IPS-NIHi7 (cell line): ENCODE measurements around the gene MPV17.
"Not testable (repeated sequence)": the region's sequence is repeated elsewhere in the genome, so short reads cannot be mapped to it uniquely, and the experiment has no call there.

Experiments used
- DNase-seq: peaks from one replicate; pipeline ENCODE4 v3.0.0; 2012; ENCODE audit warnings: mixed read lengths; ENCODE audit errors: extremely low spot score

Gene MPV17

GRCh38 chr2:27298391-27299080, 24.4 kb downstream of the MPV17 start:
- no peak for DNase-seq

- no peak for DNase-seq
Measured at GRCh38 chr2:27297195-27297594, 25.7 kb downstream of the MPV17 start.

GRCh38 chr2:27296481-27296880, 26.4 kb downstream of the MPV17 start:
- no peak for DNase-seq

GRCh38 chr2:27294928-27295327, 28.0 kb downstream of the MPV17 start:
- no peak for DNase-seq

- DNase-seq: peak; percentile 75
Measured at GRCh38 chr2:27291865-27292264, 31.0 kb downstream of the MPV17 start.

GRCh38 chr2:27290549-27290948, 32.3 kb downstream of the MPV17 start:
- DNase-seq: no peak

- no peak for DNase-seq
Measured at GRCh38 chr2:27288610-27289009, 34.3 kb downstream of the MPV17 start.

GRCh38 chr2:27285481-27285880, 37.4 kb downstream of the MPV17 start:
- DNase-seq: no peak

- DNase-seq: no peak
Measured at GRCh38 chr2:27284996-27285395, 37.9 kb downstream of the MPV17 start.

- DNase-seq: peak; percentile 60
Measured at GRCh38 chr2:27282892-27283291, 40.0 kb downstream of the MPV17 start.

- DNase-seq: no peak
Measured at GRCh38 chr2:27281855-27282559, 40.9 kb downstream of the MPV17 start, which contains the start of gene TRIM54. Gene TRIM54, plus strand, starts transcription at chr2:27282429. Its CDS starts 303 bp downstream, at chr2:27282732.

GRCh38 chr2:27281442-27281841, 41.5 kb downstream of the MPV17 start:
- no peak for DNase-seq

GRCh38 chr2:27280826-27281225, 42.1 kb downstream of the MPV17 start:
- no peak for DNase-seq

- no peak for DNase-seq
Measured at GRCh38 chr2:27278010-27278409, 44.9 kb downstream of the MPV17 start.

GRCh38 chr2:27275211-27276150, 47.4 kb downstream of the MPV17 start, which contains the start of gene DNAJC5G:
Gene DNAJC5G, plus strand, starts transcription at chr2:27275433. Its CDS starts 1,296 bp downstream, at chr2:27276729.
- DNase-seq: no peak

- DNase-seq: not testable (repeated sequence)
Measured at GRCh38 chr2:27272537-27273522, 50.1 kb downstream of the MPV17 start.

GRCh38 chr2:27271631-27272340, 51.1 kb downstream of the MPV17 start:
- no peak for DNase-seq

GRCh38 chr2:27270670-27271069, 52.2 kb downstream of the MPV17 start:
- no peak for DNase-seq

- no peak for DNase-seq
Measured at GRCh38 chr2:27270131-27270530, 52.8 kb downstream of the MPV17 start.

- not testable (repeated sequence) for DNase-seq
Measured at GRCh38 chr2:27268296-27268695, 54.6 kb downstream of the MPV17 start.
